ENCODE data around the gene NOC3L.

NOC3L gene

DNA sequence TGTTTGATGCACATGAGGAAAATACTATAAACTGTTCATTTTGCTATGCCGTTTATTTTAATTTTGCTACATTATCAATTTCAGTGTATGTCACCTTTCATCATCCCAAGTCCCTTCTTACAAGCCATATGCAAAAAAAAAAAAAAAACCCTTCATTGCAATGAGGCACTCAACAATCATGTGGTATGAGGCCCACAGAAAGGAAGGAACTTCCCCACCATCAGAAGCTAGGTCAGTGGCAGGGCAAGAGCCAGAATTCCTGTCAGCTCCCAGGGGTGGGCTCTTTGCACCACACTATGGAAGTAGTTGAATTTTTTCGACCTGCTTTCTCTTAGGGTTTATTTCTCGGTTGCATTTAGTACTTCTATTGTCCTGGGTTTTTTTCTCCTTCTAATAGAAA, 75.4 kb downstream of the NOC3L start:
- Histone ChIP-seq H3K9me3 (replicated peaks; ENCODE audit: insufficient read depth, low read length) (no peaks in the 10 kb centered on the region), H3K79me2 (ENCODE audit: low read length) (no peaks in the 10 kb centered on the region), H3K27me3 (replicated peaks; ENCODE audit: insufficient read depth, low read length) (no peaks in the 10 kb centered on the region), H3K36me3 (replicated peaks; ENCODE audit: insufficient read depth, low read length) (no peaks in the 10 kb centered on the region), H4K20me1 (ENCODE audit: insufficient read depth, low read length) (no peaks in the 10 kb centered on the region), H3K9me2 (replicated peaks; ENCODE audit: insufficient read depth, low read length) (no peaks in the 10 kb centered on the region), H3F3A (ENCODE audit: insufficient read depth, low read length) (no peaks in the 10 kb centered on the region), H3K4me3 (ENCODE audit: low read length) (no peak overlapping the region), H3K4me1 (ENCODE audit: low read length) (no peaks in the 10 kb centered on the region), H3K9ac (ENCODE audit: low read length) (no peak overlapping the region), H2AFZ (ENCODE audit: low read length) (no peak overlapping the region), H3K4me2 (ENCODE audit: low read depth, low read length) (no peak overlapping the region), H3K27ac (ENCODE audit: low read length) (no peak overlapping the region)
- no peak for DNase-seq
- TF ChIP-seq EZH2 (optimal IDR thresholded peaks at IDR 0.05; ENCODE audit: low read depth, low read length) = no peak
- TF ChIP-seq, protein P1, sequence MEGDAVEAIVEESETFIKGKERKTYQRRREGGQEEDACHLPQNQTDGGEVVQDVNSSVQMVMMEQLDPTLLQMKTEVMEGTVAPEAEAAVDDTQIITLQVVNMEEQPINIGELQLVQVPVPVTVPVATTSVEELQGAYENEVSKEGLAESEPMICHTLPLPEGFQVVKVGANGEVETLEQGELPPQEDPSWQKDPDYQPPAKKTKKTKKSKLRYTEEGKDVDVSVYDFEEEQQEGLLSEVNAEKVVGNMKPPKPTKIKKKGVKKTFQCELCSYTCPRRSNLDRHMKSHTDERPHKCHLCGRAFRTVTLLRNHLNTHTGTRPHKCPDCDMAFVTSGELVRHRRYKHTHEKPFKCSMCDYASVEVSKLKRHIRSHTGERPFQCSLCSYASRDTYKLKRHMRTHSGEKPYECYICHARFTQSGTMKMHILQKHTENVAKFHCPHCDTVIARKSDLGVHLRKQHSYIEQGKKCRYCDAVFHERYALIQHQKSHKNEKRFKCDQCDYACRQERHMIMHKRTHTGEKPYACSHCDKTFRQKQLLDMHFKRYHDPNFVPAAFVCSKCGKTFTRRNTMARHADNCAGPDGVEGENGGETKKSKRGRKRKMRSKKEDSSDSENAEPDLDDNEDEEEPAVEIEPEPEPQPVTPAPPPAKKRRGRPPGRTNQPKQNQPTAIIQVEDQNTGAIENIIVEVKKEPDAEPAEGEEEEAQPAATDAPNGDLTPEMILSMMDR (IDR thresholded peaks at IDR 0.05; ENCODE audit: low read length) = no peak
- TF ChIP-seq EZH2phosphoT487 (IDR thresholded peaks at IDR 0.05; ENCODE audit: low read length) = no peak

DNA sequence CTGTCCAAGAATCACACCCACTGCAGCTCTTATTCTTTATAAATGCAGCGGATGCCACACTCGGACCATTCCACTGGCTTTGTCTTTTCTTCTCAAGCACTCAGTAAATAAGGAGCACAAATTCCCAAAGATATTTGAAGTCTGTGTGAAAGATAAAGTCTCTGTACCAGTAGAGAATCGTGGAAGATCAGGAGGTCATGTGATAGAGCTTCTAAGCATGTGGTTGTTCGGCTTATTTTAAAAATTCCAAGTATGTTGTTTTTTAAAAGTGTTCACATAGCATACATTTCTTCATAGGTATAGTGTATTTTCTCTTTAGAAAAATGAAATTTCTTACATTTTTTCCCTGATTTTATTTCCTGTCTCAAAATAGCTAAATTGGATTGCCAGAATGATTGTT, 75.8 kb downstream of the NOC3L start:
- TF ChIP-seq, protein P1 (IDR thresholded peaks at IDR 0.05; ENCODE audit: low read length) = no peak
- TF ChIP-seq EZH2 (optimal IDR thresholded peaks at IDR 0.05; ENCODE audit: low read depth, low read length) = no peak
- no peak for TF ChIP-seq EZH2phosphoT487 (IDR thresholded peaks at IDR 0.05; ENCODE audit: low read length)
- Histone ChIP-seq H3K9me3 (replicated peaks; ENCODE audit: insufficient read depth, low read length) (no peaks in the 10 kb centered on the region), H3K79me2 (ENCODE audit: low read length) (no peaks in the 10 kb centered on the region), H3K4me3 (ENCODE audit: low read length) (no peak overlapping the region), H3K4me2 (ENCODE audit: low read depth, low read length) (no peak overlapping the region), H3K27ac (ENCODE audit: low read length) (no peak overlapping the region), H3K27me3 (replicated peaks; ENCODE audit: insufficient read depth, low read length) (no peaks in the 10 kb centered on the region), H3K9me2 (replicated peaks; ENCODE audit: insufficient read depth, low read length) (no peaks in the 10 kb centered on the region), H3K9ac (ENCODE audit: low read length) (no peak overlapping the region), H3K36me3 (replicated peaks; ENCODE audit: insufficient read depth, low read length) (no peaks in the 10 kb centered on the region), H4K20me1 (ENCODE audit: insufficient read depth, low read length) (no peaks in the 10 kb centered on the region), H2AFZ (ENCODE audit: low read length) (no peak overlapping the region), H3K4me1 (ENCODE audit: low read length) (no peaks in the 10 kb centered on the region), H3F3A (ENCODE audit: insufficient read depth, low read length) (no peaks in the 10 kb centered on the region)
- no peak for DNase-seq

DNA sequence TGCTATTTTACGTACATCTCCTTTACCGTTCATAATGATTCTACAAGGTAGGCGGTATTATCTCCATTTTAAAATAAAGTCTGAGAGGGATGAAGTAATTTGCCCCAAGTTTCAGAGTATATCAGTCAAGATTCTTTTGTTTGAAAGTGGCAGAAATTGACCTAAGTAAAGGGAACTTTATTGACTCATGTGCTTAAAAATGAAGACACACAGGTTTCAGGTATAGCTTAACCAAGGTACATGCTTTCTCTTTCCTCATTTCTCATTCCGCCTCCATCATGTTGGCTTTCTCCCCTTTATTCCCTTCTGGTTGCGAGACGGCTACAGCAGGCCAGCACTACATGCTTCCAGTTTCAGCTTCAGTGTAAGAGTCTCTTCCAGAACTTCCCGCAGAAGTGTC, 77.5 kb downstream of the NOC3L start:
- no peaks in the 10 kb centered on the region for H3K36me3 ChIP-seq (replicated peaks; ENCODE audit: insufficient read depth, low read length)
- DNase-seq = no peak
- no peak overlapping the region for H3K27ac ChIP-seq (ENCODE audit: low read length)
- TF ChIP-seq, protein P1 (IDR thresholded peaks at IDR 0.05; ENCODE audit: low read length) = no peak
- no peak for TF ChIP-seq EZH2 (optimal IDR thresholded peaks at IDR 0.05; ENCODE audit: low read depth, low read length)
- no peak for TF ChIP-seq EZH2phosphoT487 (IDR thresholded peaks at IDR 0.05; ENCODE audit: low read length)
- no peaks in the 10 kb centered on the region for H3K79me2 ChIP-seq (ENCODE audit: low read length)
- H3K4me1 ChIP-seq (ENCODE audit: low read length) = no peaks in the 10 kb centered on the region
- no peaks in the 10 kb centered on the region for H3K9me3 ChIP-seq (replicated peaks; ENCODE audit: insufficient read depth, low read length)
- no peak overlapping the region for H3K4me2 ChIP-seq (ENCODE audit: low read depth, low read length)
- no peaks in the 10 kb centered on the region for H3F3A ChIP-seq (ENCODE audit: insufficient read depth, low read length)
- no peaks in the 10 kb centered on the region for H3K9me2 ChIP-seq (replicated peaks; ENCODE audit: insufficient read depth, low read length)
- no peak overlapping the region for H2AFZ ChIP-seq (ENCODE audit: low read length)
- no peak overlapping the region for H3K9ac ChIP-seq (ENCODE audit: low read length)
- H4K20me1 ChIP-seq (ENCODE audit: insufficient read depth, low read length) = no peaks in the 10 kb centered on the region
- H3K4me3 ChIP-seq (ENCODE audit: low read length) = no peak overlapping the region
- no peaks in the 10 kb centered on the region for H3K27me3 ChIP-seq (replicated peaks; ENCODE audit: insufficient read depth, low read length)
